ENCODE data around the gene CKAP2L. TPM values are rescaled to one million over a fixed set of nuclear protein-coding genes. Genes with fewer than 3 reads are reported as not detected.
A peak's percentile ranks its signal among the peaks of the same experiment; 100 is the strongest.
"Not testable (repeated sequence)": the region's sequence is repeated elsewhere in the genome, so short reads cannot be mapped to it uniquely, and the experiment has no call there.

CKAP2L gene
- total RNA-seq, 1 donor from 2014 or later = 6.3 TPM

GRCh38 chr2:112712465-112712864 lies 51.9 kb downstream of the CKAP2L start:
- no peak for DNase-seq (ENCODE audit: extremely low spot score, unreplicated experiment)
- H3K27ac Mint-ChIP-seq (ENCODE audit: unreplicated experiment) = no peak overlapping the region
- no peaks in the 10 kb centered on the region for H3K9me3 Mint-ChIP-seq (ENCODE audit: unreplicated experiment)
- H3K4me1 Mint-ChIP-seq (ENCODE audit: unreplicated experiment) = peaks cover 4% of the 10 kb centered on the region
- no peak for TF ChIP-seq CTCF (IDR thresholded peaks at IDR 0.05)
- H3K36me3 Mint-ChIP-seq (ENCODE audit: unreplicated experiment) = no peaks in the 10 kb centered on the region
- H3K27me3 Mint-ChIP-seq (ENCODE audit: unreplicated experiment) = peaks cover 8% of the 10 kb centered on the region
- H3K4me3 Mint-ChIP-seq (ENCODE audit: unreplicated experiment) = no peak overlapping the region

- H3K4me3 Mint-ChIP-seq (ENCODE audit: unreplicated experiment) = no peak overlapping the region
- no peaks in the 10 kb centered on the region for H3K36me3 Mint-ChIP-seq (ENCODE audit: unreplicated experiment)
Observed at GRCh38 chr2:112710956-112711750, 53.3 kb downstream of the CKAP2L start.

GRCh38 chr2:112709703-112710102 lies 54.7 kb downstream of the CKAP2L start:
- peak; percentile 57 for DNase-seq (ENCODE audit: extremely low spot score, unreplicated experiment)
- no peaks in the 10 kb centered on the region for H3K36me3 Mint-ChIP-seq (ENCODE audit: unreplicated experiment)
- peaks cover 4% of the 10 kb centered on the region for H3K4me1 Mint-ChIP-seq (ENCODE audit: unreplicated experiment)
- no peak overlapping the region for H3K4me3 Mint-ChIP-seq (ENCODE audit: unreplicated experiment)
- no peaks in the 10 kb centered on the region for H3K9me3 Mint-ChIP-seq (ENCODE audit: unreplicated experiment)
- no peak for TF ChIP-seq CTCF (IDR thresholded peaks at IDR 0.05)
- H3K27me3 Mint-ChIP-seq (ENCODE audit: unreplicated experiment) = peaks cover 33% of the 10 kb centered on the region
- H3K27ac Mint-ChIP-seq (ENCODE audit: unreplicated experiment) = no peak overlapping the region

More at GRCh38 chr2:112710956-112711750, 53.3 kb downstream of the CKAP2L start:
- Mint-ChIP-seq H3K27me3 (ENCODE audit: unreplicated experiment) (peaks cover 21% of the 10 kb centered on the region), H3K9me3 (ENCODE audit: unreplicated experiment) (no peaks in the 10 kb centered on the region), H3K4me1 (ENCODE audit: unreplicated experiment) (peaks cover 4% of the 10 kb centered on the region), H3K27ac (ENCODE audit: unreplicated experiment) (no peak overlapping the region)
- TF ChIP-seq CTCF (IDR thresholded peaks at IDR 0.05) = no peak
- peak; percentile 70 for DNase-seq (ENCODE audit: extremely low spot score, unreplicated experiment)

GRCh38 chr2:112708968-112709367 lies 55.4 kb downstream of the CKAP2L start:
- peaks cover 35% of the 10 kb centered on the region for H3K27me3 Mint-ChIP-seq (ENCODE audit: unreplicated experiment)
- no peaks in the 10 kb centered on the region for H3K9me3 Mint-ChIP-seq (ENCODE audit: unreplicated experiment)
- H3K36me3 Mint-ChIP-seq (ENCODE audit: unreplicated experiment) = no peaks in the 10 kb centered on the region
- no peak overlapping the region for H3K27ac Mint-ChIP-seq (ENCODE audit: unreplicated experiment)
- no peak for TF ChIP-seq CTCF (IDR thresholded peaks at IDR 0.05)
- H3K4me3 Mint-ChIP-seq (ENCODE audit: unreplicated experiment) = no peak overlapping the region
- peaks cover 4% of the 10 kb centered on the region for H3K4me1 Mint-ChIP-seq (ENCODE audit: unreplicated experiment)
- peak; percentile 60 for DNase-seq (ENCODE audit: extremely low spot score, unreplicated experiment)

- H3K4me3 Mint-ChIP-seq (ENCODE audit: unreplicated experiment); H3K36me3 Mint-ChIP-seq (ENCODE audit: unreplicated experiment); H3K27ac Mint-ChIP-seq (ENCODE audit: unreplicated experiment); H3K4me1 Mint-ChIP-seq (ENCODE audit: unreplicated experiment); H3K9me3 Mint-ChIP-seq (ENCODE audit: unreplicated experiment): not testable (repeated sequence)
- peaks cover 39% of the 10 kb centered on the region for H3K27me3 Mint-ChIP-seq (ENCODE audit: unreplicated experiment)
- DNase-seq (ENCODE audit: extremely low spot score, unreplicated experiment) = peak; percentile 34
Observed at GRCh38 chr2:112706947-112707346, 57.5 kb downstream of the CKAP2L start.

All from osteocyte (in vitro differentiated cells).